ENCODE results near the gene MYMK. TPM values are rescaled to one million over a fixed set of nuclear protein-coding genes. Genes with fewer than 3 reads are reported as not detected.

The MYMK gene
- total and polyA plus RNA-seq, 7 donors, result not detected

- H3K4me1 ChIP-seq, result peaks cover 0 to 24% (median 13%) of the 10 kb centered on the region in 4 donors
- H3K4me3 ChIP-seq, result no peak overlapping the region
- H3K9me3 ChIP-seq, result no peaks in the 10 kb centered on the region
- 50 to 74% methylated on average over 13 of the region's 13 CpGs for whole genome bisulfite sequencing, 2 donors
- TF ChIP-seq CTCF (IDR thresholded peaks at IDR 0.05) (no peak), POLR2A (IDR thresholded peaks at IDR 0.05) (no peak), POLR2AphosphoS5 (IDR thresholded peaks at IDR 0.05) (no peak), EP300 (IDR thresholded peaks at IDR 0.05) (no peak)
- H3K27ac ChIP-seq, result no peak overlapping the region
- no peak for DNase-seq
- intact Hi-C loops (cut with DNase I), result no loop called here
- no peaks in the 10 kb centered on the region for H3K27me3 ChIP-seq
- peaks cover 0 to 9% (median 0%) of the 10 kb centered on the region in 4 donors for H3K36me3 ChIP-seq
Observed at GRCh38 chr9:133542002-133542401, 17.2 kb upstream of the MYMK start.

GRCh38 chr9:133540698-133541025, 15.9 kb upstream of the MYMK start:
- Histone ChIP-seq H3K9me3 (no peaks in the 10 kb centered on the region), H3K27me3 (no peaks in the 10 kb centered on the region), H3K4me3 (no peak overlapping the region), H3K27ac (no peak overlapping the region), H3K36me3 (peaks cover 0 to 6% (median 0%) of the 10 kb centered on the region in 4 donors), H3K4me1 (peaks cover 0 to 27% (median 16%) of the 10 kb centered on the region in 4 donors)
- TF ChIP-seq CTCF (IDR thresholded peaks at IDR 0.05) (no peak), POLR2AphosphoS5 (IDR thresholded peaks at IDR 0.05) (no peak), POLR2A (IDR thresholded peaks at IDR 0.05) (no peak), EP300 (IDR thresholded peaks at IDR 0.05) (no peak)
- 63 to 88% methylated on average over 18 of the region's 18 CpGs for WGBS, 2 donors
- intact Hi-C loops (cut with DNase I), result no loop called here
- no peak for DNase-seq

- H3K27ac ChIP-seq, result no peak overlapping the region
- intact Hi-C loops (cut with DNase I), result loop anchor here (5.0 kb wide), 1 partner anchor 47 kb away; no protein-coding TSS in a partner anchor
- peaks cover 0 to 6% (median 0%) of the 10 kb centered on the region in 4 donors for H3K36me3 ChIP-seq
- no peak for DNase-seq
- no peaks in the 10 kb centered on the region for H3K27me3 ChIP-seq
- TF ChIP-seq CTCF (IDR thresholded peaks at IDR 0.05) (no peak), POLR2AphosphoS5 (IDR thresholded peaks at IDR 0.05) (no peak), EP300 (IDR thresholded peaks at IDR 0.05) (no peak), POLR2A (IDR thresholded peaks at IDR 0.05) (no peak)
- H3K4me3 ChIP-seq, result peak overlapping the region in 1 of 4 donors; percentile 41
- no peaks in the 10 kb centered on the region for H3K9me3 ChIP-seq
- 59 to 83% methylated on average over 22 of the region's 22 CpGs for WGBS, 2 donors
- peaks cover 0 to 32% (median 18%) of the 10 kb centered on the region in 4 donors for H3K4me1 ChIP-seq
Observed at GRCh38 chr9:133539991-133540697, 15.4 kb upstream of the MYMK start.

GRCh38 chr9:133538851-133539833, 14.4 kb upstream of the MYMK start:
- H3K36me3 ChIP-seq, result peaks cover 0 to 6% (median 0%) of the 10 kb centered on the region in 4 donors
- H3K4me3 ChIP-seq, result peak overlapping the region in 2 of 4 donors; percentile 24 to 41
- intact Hi-C loops (cut with DNase I), result loop anchor here (5.0 kb wide), 1 partner anchor 48 kb away; no protein-coding TSS in a partner anchor
- no peak for DNase-seq
- TF ChIP-seq POLR2AphosphoS5 (IDR thresholded peaks at IDR 0.05) (no peak), POLR2A (IDR thresholded peaks at IDR 0.05) (no peak), CTCF (IDR thresholded peaks at IDR 0.05) (no peak), EP300 (IDR thresholded peaks at IDR 0.05) (no peak)
- WGBS, 2 donors, result 30 to 33% methylated on average over 47 of the region's 47 CpGs
- peak overlapping the region in 1 of 4 donors; percentile 34 for H3K27ac ChIP-seq
- no peaks in the 10 kb centered on the region for H3K27me3 ChIP-seq
- peaks cover 0 to 42% (median 22%) of the 10 kb centered on the region in 4 donors for H3K4me1 ChIP-seq
- H3K9me3 ChIP-seq, result no peaks in the 10 kb centered on the region

All from sigmoid colon (tissue), 7 donors.